T-helper 1 cell treated with Interleukin-12 subunit alpha and Interleukin-12 subunit beta and Interleukin-4 antibody, amounts not matched to agents 30 μg/mL and 1 μg/mL, for 36 hours (primary cell): ENCODE data around the gene C11orf54.
A peak's percentile ranks its signal among the peaks of the same experiment; 100 is the strongest.

Experiments used
- H3K27ac Mint-ChIP-seq: one replicate; pipeline ENCODE4 v1.8.0; 2021; ENCODE audit warnings: mild to moderate bottlenecking, mixed read lengths
- H3K27me3 Mint-ChIP-seq: one replicate; pipeline ENCODE4 v1.8.0; 2021; ENCODE audit warnings: low read depth, mixed read lengths
- H3K36me3 Mint-ChIP-seq: one replicate; pipeline ENCODE4 v1.8.0; 2021; ENCODE audit warnings: low read depth, mixed read lengths
- H3K4me1 Mint-ChIP-seq: one replicate; pipeline ENCODE4 v1.8.0; 2021; ENCODE audit warnings: low read depth, mixed read lengths
- H3K4me3 Mint-ChIP-seq: one replicate; pipeline ENCODE4 v1.8.0; 2021; ENCODE audit warnings: mild to moderate bottlenecking, moderate library complexity, mixed read lengths
- H3K9me3 Mint-ChIP-seq: one replicate; pipeline ENCODE4 v1.8.0; 2021; ENCODE audit warnings: mixed read lengths

Gene C11orf54

DNA sequence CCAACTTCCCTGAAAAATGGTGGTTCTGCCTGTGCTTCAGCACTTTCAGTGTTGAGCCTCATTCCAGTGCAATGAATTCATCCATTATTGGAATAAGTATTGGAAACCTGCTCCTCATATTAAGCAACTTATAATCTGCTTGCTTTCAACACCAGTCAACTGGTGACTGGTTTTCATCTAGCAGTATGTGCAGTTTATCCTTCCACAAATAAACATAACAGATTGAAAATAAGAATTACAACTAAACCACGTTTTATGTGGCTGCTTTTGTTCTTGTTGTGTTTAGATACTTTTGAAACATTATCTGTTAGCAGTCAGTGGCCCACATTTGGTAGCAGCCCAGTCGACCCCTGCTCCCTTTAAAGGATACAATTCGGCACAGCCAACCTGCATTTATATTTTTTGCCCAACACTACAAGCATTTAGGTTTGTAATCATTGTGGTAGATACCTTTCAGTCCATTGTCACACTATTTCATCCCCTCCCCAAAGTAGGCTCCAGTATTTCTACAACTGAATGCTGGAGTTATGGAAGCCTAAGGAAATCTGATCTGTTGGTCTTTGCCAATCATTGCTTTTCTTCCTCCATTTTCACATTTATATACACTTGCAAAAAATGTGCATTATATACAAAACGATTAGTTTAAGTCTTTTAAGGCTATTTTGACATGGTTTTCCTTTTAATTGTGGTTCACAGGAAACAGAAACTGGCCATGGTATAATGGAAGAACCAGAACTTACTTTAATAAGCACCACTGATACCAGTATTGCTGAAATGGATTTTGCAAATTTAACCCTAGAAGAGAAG is 13.3 kb upstream of the C11orf54 start:
- Mint-ChIP-seq H3K4me3 (no peak overlapping the region), H3K27ac (peak overlapping the region; percentile 53), H3K27me3 (no peaks in the 10 kb centered on the region), H3K9me3 (no peaks in the 10 kb centered on the region), H3K4me1 (peaks cover 17% of the 10 kb centered on the region), H3K36me3 (peaks cover 59% of the 10 kb centered on the region)

- H3K9me3 Mint-ChIP-seq: no peaks in the 10 kb centered on the region
- H3K4me3 Mint-ChIP-seq: no peak overlapping the region
- peak overlapping the region; percentile 53 for H3K27ac Mint-ChIP-seq
- H3K4me1 Mint-ChIP-seq: peaks cover 20% of the 10 kb centered on the region
- H3K36me3 Mint-ChIP-seq: peaks cover 62% of the 10 kb centered on the region
- no peaks in the 10 kb centered on the region for H3K27me3 Mint-ChIP-seq
Observed at GRCh38 chr11:93728792-93729128, 12.7 kb upstream of the C11orf54 start.

GRCh38 chr11:93729129-93729616 is 12.3 kb upstream of the C11orf54 start:
- Mint-ChIP-seq H3K27me3 (no peaks in the 10 kb centered on the region), H3K4me3 (no peak overlapping the region), H3K4me1 (peaks cover 22% of the 10 kb centered on the region), H3K36me3 (peaks cover 63% of the 10 kb centered on the region), H3K27ac (no peak overlapping the region), H3K9me3 (no peaks in the 10 kb centered on the region)

- no peak overlapping the region for H3K27ac Mint-ChIP-seq
- H3K27me3 Mint-ChIP-seq: no peaks in the 10 kb centered on the region
- no peak overlapping the region for H3K4me3 Mint-ChIP-seq
- H3K4me1 Mint-ChIP-seq: peaks cover 33% of the 10 kb centered on the region
- no peaks in the 10 kb centered on the region for H3K9me3 Mint-ChIP-seq
- peaks cover 68% of the 10 kb centered on the region for H3K36me3 Mint-ChIP-seq
Observed at GRCh38 chr11:93730108-93731107, 11.1 kb upstream of the C11orf54 start.

- Mint-ChIP-seq H3K27me3 (no peaks in the 10 kb centered on the region), H3K27ac (no peak overlapping the region), H3K4me3 (no peak overlapping the region), H3K9me3 (no peaks in the 10 kb centered on the region), H3K36me3 (peaks cover 73% of the 10 kb centered on the region), H3K4me1 (peaks cover 44% of the 10 kb centered on the region)
Observed at GRCh38 chr11:93732237-93732892, 9.1 kb upstream of the C11orf54 start.

DNA sequence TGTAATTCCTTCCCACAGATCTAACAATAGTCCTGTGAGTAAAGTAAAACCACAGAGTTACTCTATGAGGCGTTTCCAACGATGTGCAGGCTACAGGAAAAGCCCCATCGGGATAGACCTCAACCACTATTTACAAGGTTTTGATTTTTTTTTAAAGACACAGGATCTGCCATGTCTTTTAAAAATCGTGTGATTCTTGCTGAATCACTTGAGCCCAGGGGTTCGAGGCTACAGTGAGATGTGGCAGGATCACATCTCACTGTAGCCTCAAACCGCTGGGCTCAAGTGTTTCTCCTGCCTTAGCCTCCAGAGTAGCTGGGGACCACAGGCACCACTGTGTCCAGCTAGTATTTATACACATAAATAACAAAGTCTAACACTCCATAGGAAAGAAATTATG is 8.0 kb upstream of the C11orf54 start:
- no peaks in the 10 kb centered on the region for H3K27me3 Mint-ChIP-seq
- no peaks in the 10 kb centered on the region for H3K9me3 Mint-ChIP-seq
- peaks cover 52% of the 10 kb centered on the region for H3K4me1 Mint-ChIP-seq
- no peak overlapping the region for H3K27ac Mint-ChIP-seq
- peaks cover 74% of the 10 kb centered on the region for H3K36me3 Mint-ChIP-seq
- H3K4me3 Mint-ChIP-seq: no peak overlapping the region

- Mint-ChIP-seq H3K36me3 (peaks cover 74% of the 10 kb centered on the region), H3K27me3 (no peaks in the 10 kb centered on the region), H3K9me3 (no peaks in the 10 kb centered on the region), H3K4me3 (peak overlapping the region; percentile 17), H3K27ac (peak overlapping the region; percentile 26), H3K4me1 (peaks cover 62% of the 10 kb centered on the region)
Observed at GRCh38 chr11:93734427-93735222, 6.8 kb upstream of the C11orf54 start.

DNA sequence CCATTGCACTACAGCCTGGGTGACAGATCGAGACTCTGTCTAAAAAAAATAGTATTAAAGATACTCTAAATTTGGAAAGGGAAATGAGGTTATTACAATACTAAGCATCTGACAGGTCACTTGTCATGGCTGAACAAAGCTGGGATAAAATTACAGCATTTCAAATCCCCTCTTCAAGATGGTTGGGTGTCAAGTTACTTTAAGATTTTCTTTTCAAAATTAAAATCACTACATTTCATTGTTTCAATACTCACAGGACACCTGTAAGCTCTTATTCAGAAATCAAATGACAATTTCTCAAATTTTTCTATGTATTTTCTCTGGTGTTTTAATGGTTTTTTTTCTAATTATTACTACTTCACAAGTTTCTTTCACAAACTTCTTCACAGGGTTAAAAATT is 5.8 kb upstream of the C11orf54 start:
- no peak overlapping the region for H3K4me3 Mint-ChIP-seq
- H3K36me3 Mint-ChIP-seq: peaks cover 75% of the 10 kb centered on the region
- no peak overlapping the region for H3K27ac Mint-ChIP-seq
- H3K4me1 Mint-ChIP-seq: peaks cover 68% of the 10 kb centered on the region
- H3K9me3 Mint-ChIP-seq: no peaks in the 10 kb centered on the region
- H3K27me3 Mint-ChIP-seq: no peaks in the 10 kb centered on the region

GRCh38 chr11:93736129-93736528 is 5.3 kb upstream of the C11orf54 start:
- Mint-ChIP-seq H3K4me1 (peaks cover 69% of the 10 kb centered on the region), H3K36me3 (peaks cover 80% of the 10 kb centered on the region)

GRCh38 chr11:93737904-93738612 is 3.4 kb upstream of the C11orf54 start:
- Mint-ChIP-seq H3K4me1 (peaks cover 61% of the 10 kb centered on the region), H3K27me3 (no peaks in the 10 kb centered on the region), H3K9me3 (no peaks in the 10 kb centered on the region), H3K4me3 (peak overlapping the region; percentile 100), H3K36me3 (peaks cover 73% of the 10 kb centered on the region), H3K27ac (peak overlapping the region; percentile 75)

More at GRCh38 chr11:93736129-93736528, 5.3 kb upstream of the C11orf54 start:
- Mint-ChIP-seq H3K27me3 (no peaks in the 10 kb centered on the region), H3K9me3 (no peaks in the 10 kb centered on the region), H3K27ac (no peak overlapping the region), H3K4me3 (no peak overlapping the region)

DNA sequence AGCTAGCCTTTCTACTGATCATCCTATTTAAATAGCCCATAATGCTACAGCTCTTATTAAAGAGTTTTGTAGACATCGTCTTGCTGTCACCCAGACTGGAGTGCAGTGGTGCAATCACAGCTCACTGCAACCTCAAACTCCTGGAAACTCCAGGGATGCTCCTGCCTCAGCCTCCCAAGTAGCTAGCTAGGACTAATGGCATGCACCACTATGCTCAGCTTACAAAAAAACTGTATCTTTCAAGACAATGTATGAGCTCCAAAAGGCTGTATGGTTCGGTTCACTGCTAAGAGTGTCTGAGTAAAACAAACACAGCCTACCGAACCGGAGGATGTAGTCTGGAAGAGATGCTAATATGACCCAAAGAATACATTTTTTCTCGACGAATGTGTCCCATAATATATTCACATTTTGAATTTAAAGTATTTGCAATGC is 2.8 kb upstream of the C11orf54 start:
- peaks cover 57% of the 10 kb centered on the region for H3K4me1 Mint-ChIP-seq
- H3K4me3 Mint-ChIP-seq: peak overlapping the region; percentile 100
- H3K36me3 Mint-ChIP-seq: peaks cover 69% of the 10 kb centered on the region
- H3K27ac Mint-ChIP-seq: peak overlapping the region; percentile 75
- no peaks in the 10 kb centered on the region for H3K9me3 Mint-ChIP-seq
- no peaks in the 10 kb centered on the region for H3K27me3 Mint-ChIP-seq

DNA sequence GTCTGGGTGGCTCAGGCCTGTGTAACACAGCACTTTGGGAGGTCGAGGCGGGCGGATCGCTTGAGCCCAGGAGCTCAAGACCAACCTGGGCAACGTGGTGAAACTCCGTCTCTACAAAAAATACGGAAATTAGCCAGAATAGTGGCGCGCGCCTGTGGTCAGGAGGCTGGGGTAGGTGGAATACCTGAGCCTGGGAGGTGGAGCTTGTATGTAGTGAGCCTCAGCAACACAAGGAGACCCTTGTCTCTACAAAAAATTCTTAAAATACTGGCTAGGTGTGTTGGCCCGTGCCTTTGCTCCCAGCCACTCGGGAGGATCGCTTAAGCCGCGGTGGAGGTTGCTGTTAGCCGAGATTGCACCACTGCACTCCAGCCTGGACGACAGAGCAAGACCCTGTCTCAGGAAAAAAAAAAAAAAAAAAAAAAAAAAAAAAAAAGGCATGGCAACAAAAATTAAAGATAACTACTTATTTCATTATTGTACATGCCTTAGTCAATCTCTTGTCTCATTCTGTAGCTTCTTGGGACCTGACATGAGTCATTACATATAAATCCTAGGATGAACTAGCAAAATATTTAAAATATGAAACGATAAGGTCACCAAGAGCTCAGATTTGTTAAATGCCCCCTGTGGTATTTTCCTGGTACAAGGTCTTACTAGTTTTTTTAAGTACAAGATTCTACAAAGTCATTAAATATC is 1.3 kb upstream of the C11orf54 start:
- Mint-ChIP-seq H3K27ac (peak overlapping the region; percentile 100), H3K4me3 (peak overlapping the region; percentile 100), H3K9me3 (no peaks in the 10 kb centered on the region), H3K36me3 (peaks cover 62% of the 10 kb centered on the region), H3K4me1 (peaks cover 54% of the 10 kb centered on the region), H3K27me3 (no peaks in the 10 kb centered on the region)

DNA sequence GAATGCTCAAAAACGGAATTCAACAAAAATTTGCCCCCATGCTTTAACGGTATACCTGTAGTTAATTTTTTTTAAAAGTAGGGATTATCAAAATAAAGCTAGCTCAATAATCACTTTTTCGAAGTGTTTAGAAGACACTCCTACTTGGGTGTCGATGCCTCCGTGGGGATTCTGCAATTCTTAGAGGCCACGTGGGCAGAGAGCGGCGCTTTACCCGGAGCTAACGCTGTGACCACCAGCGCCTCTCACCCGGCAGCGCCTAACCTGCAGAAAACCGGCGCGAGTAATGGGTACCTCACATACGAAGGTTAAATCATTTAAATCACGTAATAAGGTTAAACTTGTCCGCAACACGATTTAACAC is 760 bp upstream of the C11orf54 start:
- H3K27me3 Mint-ChIP-seq: no peaks in the 10 kb centered on the region
- H3K27ac Mint-ChIP-seq: peak overlapping the region; percentile 100
- H3K4me3 Mint-ChIP-seq: peak overlapping the region; percentile 100
- peaks cover 52% of the 10 kb centered on the region for H3K4me1 Mint-ChIP-seq
- H3K36me3 Mint-ChIP-seq: peaks cover 59% of the 10 kb centered on the region
- H3K9me3 Mint-ChIP-seq: no peaks in the 10 kb centered on the region
